MM.1S (cell line): ENCODE results near the gene MYO10.

ENCODE experiments used
- EZH2phosphoT487 ChIP-seq: fragments of 300-600 bp; sonication (generic); IDR thresholded peaks from 2 replicates; pipeline ENCODE4 v1.6.1; 2018; ENCODE audit warnings: antibody characterized with exemption, low read length
- TF ChIP-seq, protein P1 (sequence below): fragments of 300-600 bp; sonication (generic); IDR thresholded peaks from 2 replicates; pipeline ENCODE4 v1.5.1; 2016; ENCODE audit warnings: antibody characterized with exemption, low read length, mixed read lengths

DNA sequence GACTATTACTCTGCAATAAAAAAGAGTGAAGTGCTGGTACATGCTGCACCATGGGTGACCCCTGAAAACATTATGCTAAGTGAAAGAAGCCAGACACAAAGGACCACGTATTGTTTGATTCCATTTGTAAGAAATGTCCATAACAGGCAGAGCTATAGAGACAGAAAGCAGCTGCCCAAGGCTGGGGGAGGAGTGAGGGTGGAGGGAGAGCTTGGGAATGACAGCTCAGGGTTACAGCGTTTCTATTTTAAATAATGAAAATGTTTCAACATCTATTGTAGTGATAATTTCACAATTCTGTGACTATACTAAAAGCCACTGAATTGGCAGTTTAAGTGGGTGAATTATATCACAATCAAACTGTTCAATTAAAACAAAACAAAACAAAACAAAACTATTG is 81.7 kb downstream of the MYO10 start:
- TF ChIP-seq, protein P1, sequence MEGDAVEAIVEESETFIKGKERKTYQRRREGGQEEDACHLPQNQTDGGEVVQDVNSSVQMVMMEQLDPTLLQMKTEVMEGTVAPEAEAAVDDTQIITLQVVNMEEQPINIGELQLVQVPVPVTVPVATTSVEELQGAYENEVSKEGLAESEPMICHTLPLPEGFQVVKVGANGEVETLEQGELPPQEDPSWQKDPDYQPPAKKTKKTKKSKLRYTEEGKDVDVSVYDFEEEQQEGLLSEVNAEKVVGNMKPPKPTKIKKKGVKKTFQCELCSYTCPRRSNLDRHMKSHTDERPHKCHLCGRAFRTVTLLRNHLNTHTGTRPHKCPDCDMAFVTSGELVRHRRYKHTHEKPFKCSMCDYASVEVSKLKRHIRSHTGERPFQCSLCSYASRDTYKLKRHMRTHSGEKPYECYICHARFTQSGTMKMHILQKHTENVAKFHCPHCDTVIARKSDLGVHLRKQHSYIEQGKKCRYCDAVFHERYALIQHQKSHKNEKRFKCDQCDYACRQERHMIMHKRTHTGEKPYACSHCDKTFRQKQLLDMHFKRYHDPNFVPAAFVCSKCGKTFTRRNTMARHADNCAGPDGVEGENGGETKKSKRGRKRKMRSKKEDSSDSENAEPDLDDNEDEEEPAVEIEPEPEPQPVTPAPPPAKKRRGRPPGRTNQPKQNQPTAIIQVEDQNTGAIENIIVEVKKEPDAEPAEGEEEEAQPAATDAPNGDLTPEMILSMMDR = no peak
- no peak for TF ChIP-seq EZH2phosphoT487
